Measurements from ENCODE around the gene TEDC2.
"Not testable (repeated sequence)": the region's sequence is repeated elsewhere in the genome, so short reads cannot be mapped to it uniquely, and the experiment has no call there.

TEDC2 gene

DNA sequence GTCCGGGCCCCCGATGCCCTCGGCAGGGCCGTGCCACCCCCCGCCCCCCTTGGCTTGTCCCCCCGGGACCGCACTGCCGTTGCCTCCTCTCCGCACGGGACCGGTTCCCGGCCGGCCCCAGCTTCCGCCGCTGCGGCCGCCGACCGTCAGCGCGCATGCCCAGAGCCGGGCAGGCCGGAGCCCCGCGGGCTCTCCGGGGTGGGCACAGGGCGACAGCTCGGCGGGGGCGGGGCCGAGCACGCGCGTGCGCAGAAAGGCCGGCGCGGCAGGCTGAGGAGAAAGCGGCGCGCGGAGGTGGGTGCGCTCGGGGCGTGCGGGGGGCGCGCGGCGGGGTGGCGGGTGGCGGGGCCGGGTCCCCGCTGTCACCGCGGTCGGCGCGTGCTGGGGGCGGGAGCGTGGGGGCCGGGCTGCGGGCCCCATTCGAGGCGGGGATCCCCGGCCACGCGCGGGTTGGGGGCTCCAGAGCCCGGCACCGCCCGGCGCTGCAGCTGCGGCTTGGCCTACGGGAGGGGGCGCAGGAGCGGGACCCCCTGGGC is 15.0 kb downstream of the TEDC2 start, which contains the start of gene TBC1D24:
TBC1D24 (plus strand) TSS at position 251 of the 536 bp plus-strand sequence. CDS start 21,022 bp downstream, outside the sequence.
- Histone ChIP-seq H3K9me3 (ENCODE audit: control insufficient read depth, low read depth, low read length) (no peaks in the 10 kb centered on the region), H3K27me3 (ENCODE audit: control insufficient read depth, insufficient read depth, low read length) (peaks cover 61% of the 10 kb centered on the region), H3K4me3 (ENCODE audit: low read length) (peak within 1 kb of the TSS; percentile 68), H3K36me3 (ENCODE audit: control insufficient read depth, low read depth, low read length) (no peaks in the 10 kb centered on the region), H3K4me1 (ENCODE audit: control insufficient read depth, low read depth, low read length) (peaks cover 4% of the 10 kb centered on the region), H3K27ac (ENCODE audit: low read length) (no peak within 1 kb of the TSS), H3K9ac (ENCODE audit: low read length) (no peak within 1 kb of the TSS)

DNA sequence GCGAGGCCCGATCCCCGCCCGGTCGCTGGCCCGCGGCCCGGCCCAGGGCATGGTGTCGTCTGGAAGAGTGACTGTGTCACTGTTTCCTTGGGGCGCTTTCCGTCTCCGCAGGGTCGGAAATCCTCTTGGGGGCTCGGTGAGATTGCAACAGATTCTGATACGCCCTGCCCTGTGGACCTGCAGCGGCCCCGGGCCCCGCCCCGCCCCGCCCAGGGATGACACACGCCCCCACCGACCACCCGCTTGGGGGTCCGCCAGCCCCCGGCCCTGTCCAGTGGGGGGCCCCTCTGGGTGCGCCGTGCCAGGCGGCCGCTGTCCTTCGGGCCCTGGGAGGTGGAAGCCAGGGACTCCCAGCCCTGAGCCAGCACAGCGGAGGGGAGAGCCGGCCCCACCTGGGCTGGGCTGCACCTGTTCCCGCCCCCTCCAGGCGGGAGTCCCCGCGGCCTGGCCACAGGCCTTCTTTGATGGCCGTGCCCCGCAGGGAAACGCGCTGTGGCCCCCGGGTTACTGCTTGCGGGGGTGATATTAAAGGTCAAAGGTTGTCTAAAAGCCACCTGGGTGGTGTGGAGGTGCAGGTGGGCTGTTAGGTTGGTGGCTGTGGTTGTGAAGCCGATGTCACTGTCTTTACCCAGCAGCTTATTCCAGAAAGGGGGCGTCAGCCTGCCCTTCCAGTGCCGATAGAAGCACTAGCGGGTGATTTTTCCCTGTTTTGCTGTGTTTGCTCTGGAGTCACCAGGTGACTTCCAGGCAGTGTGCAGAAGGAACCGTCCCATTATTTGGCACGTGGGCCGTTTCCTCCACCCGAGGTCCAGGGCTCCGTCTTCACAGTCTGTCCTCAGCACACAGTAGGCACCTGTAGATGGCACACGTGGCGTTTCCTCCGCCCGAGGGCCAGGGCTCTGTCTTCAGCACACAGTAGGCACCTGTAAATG is 15.8 kb downstream of the TEDC2 start:
- Histone ChIP-seq H3K9ac (ENCODE audit: low read length) (no peak overlapping the region), H3K27ac (ENCODE audit: low read length) (no peak overlapping the region), H3K4me3 (ENCODE audit: low read length) (peak overlapping the region; percentile 53), H3K9me3 (ENCODE audit: control insufficient read depth, low read depth, low read length) (no peaks in the 10 kb centered on the region), H3K27me3 (ENCODE audit: control insufficient read depth, insufficient read depth, low read length) (peaks cover 54% of the 10 kb centered on the region), H3K4me1 (ENCODE audit: control insufficient read depth, low read depth, low read length) (peaks cover under 1% of the 10 kb centered on the region), H3K36me3 (ENCODE audit: control insufficient read depth, low read depth, low read length) (no peaks in the 10 kb centered on the region)

DNA sequence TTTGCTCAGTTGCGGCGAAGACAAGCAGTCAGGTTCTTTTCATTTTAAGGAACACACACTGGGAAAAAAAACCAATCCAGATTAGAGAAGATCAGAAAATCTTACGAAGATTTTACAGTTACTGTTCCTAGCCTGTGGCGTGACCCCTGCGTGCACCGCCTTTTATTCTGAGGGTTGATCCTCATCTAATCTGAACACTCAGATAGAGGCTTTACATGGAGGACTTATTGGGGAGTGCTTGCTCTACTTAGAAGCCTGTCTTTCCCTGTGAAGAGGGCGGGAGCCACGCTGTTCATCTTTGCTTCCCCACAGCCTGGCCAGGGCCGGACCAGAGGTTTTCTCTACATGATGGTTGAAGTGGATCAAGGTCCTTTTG is 16.4 kb downstream of the TEDC2 start:
- Histone ChIP-seq H3K27me3 (ENCODE audit: control insufficient read depth, insufficient read depth, low read length) (peaks cover 47% of the 10 kb centered on the region), H3K9ac (ENCODE audit: low read length) (no peak overlapping the region), H3K27ac (ENCODE audit: low read length) (no peak overlapping the region), H3K36me3 (ENCODE audit: control insufficient read depth, low read depth, low read length) (no peaks in the 10 kb centered on the region), H3K9me3 (ENCODE audit: control insufficient read depth, low read depth, low read length) (no peaks in the 10 kb centered on the region), H3K4me1 (ENCODE audit: control insufficient read depth, low read depth, low read length) (no peaks in the 10 kb centered on the region), H3K4me3 (ENCODE audit: low read length) (no peak overlapping the region)

GRCh38 chr16:2476741-2477140 is 16.8 kb downstream of the TEDC2 start:
- H3K27ac ChIP-seq (ENCODE audit: low read length): no peak overlapping the region
- H3K36me3 ChIP-seq (ENCODE audit: control insufficient read depth, low read depth, low read length): no peaks in the 10 kb centered on the region
- no peaks in the 10 kb centered on the region for H3K4me1 ChIP-seq (ENCODE audit: control insufficient read depth, low read depth, low read length)
- no peak overlapping the region for H3K9ac ChIP-seq (ENCODE audit: low read length)
- H3K4me3 ChIP-seq (ENCODE audit: low read length): no peak overlapping the region
- H3K9me3 ChIP-seq (ENCODE audit: control insufficient read depth, low read depth, low read length): no peaks in the 10 kb centered on the region
- H3K27me3 ChIP-seq (ENCODE audit: control insufficient read depth, insufficient read depth, low read length): peaks cover 43% of the 10 kb centered on the region

DNA sequence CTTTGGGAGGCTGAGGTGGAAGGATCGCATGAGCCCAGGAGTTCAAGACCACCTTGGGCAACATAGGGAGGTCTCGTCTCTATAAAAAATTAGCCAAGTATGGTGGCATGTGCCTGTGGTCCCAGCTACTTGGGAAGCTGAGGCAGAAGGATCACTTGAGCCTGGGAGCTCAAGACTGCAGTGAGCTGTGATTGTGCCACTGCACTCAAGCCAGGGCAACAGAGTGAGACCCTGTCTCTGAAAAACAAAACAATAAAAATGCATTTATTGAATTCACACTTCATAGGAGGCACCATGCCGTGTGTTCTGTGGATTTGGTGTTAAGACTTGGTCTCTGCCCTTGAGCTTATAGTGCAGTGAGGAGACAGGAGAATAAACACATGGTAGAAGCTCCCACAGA is 17.4 kb downstream of the TEDC2 start:
- no peak overlapping the region for H3K27ac ChIP-seq (ENCODE audit: low read length)
- H3K9me3 ChIP-seq (ENCODE audit: control insufficient read depth, low read depth, low read length): no peaks in the 10 kb centered on the region
- no peaks in the 10 kb centered on the region for H3K36me3 ChIP-seq (ENCODE audit: control insufficient read depth, low read depth, low read length)
- no peaks in the 10 kb centered on the region for H3K4me1 ChIP-seq (ENCODE audit: control insufficient read depth, low read depth, low read length)
- H3K4me3 ChIP-seq (ENCODE audit: low read length): no peak overlapping the region
- H3K27me3 ChIP-seq (ENCODE audit: control insufficient read depth, insufficient read depth, low read length): peaks cover 37% of the 10 kb centered on the region
- no peak overlapping the region for H3K9ac ChIP-seq (ENCODE audit: low read length)

DNA sequence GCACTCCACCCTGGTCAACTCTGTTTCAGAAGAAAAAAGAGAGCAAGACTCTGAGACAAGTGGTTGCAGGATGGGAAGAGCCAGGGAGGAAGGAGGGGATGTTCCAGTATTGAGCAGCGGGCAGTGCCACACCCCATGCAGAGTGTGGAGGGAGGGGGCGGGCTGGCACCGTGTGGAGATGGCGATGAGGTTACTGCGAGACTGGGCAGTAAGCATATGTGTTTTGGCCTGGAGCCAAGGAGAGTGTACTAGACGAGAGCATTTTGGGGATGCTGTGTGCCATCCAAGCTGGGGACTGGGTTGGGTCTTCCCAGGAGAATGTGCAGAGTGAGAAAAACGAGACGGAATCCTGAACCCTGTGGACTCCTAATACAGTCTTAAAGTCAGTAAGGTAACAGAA is 18.4 kb downstream of the TEDC2 start:
- Histone ChIP-seq H3K9me3 (ENCODE audit: control insufficient read depth, low read depth, low read length) (no peaks in the 10 kb centered on the region), H3K27me3 (ENCODE audit: control insufficient read depth, insufficient read depth, low read length) (peaks cover 28% of the 10 kb centered on the region), H3K4me1 (ENCODE audit: control insufficient read depth, low read depth, low read length) (no peaks in the 10 kb centered on the region), H3K9ac (ENCODE audit: low read length) (no peak overlapping the region), H3K4me3 (ENCODE audit: low read length) (no peak overlapping the region), H3K27ac (ENCODE audit: low read length) (no peak overlapping the region), H3K36me3 (ENCODE audit: control insufficient read depth, low read depth, low read length) (no peaks in the 10 kb centered on the region)

GRCh38 chr16:2479996-2480395 is 20.1 kb downstream of the TEDC2 start:
- H3K36me3 ChIP-seq (ENCODE audit: control insufficient read depth, low read depth, low read length); H3K9ac ChIP-seq (ENCODE audit: low read length); H3K4me1 ChIP-seq (ENCODE audit: control insufficient read depth, low read depth, low read length): not testable (repeated sequence)

GRCh38 chr16:2480948-2481347 is 21.0 kb downstream of the TEDC2 start:
- Histone ChIP-seq H3K9me3 (ENCODE audit: control insufficient read depth, low read depth, low read length) (no peaks in the 10 kb centered on the region), H3K9ac (ENCODE audit: low read length) (no peak overlapping the region), H3K27ac (ENCODE audit: low read length) (no peak overlapping the region), H3K27me3 (ENCODE audit: control insufficient read depth, insufficient read depth, low read length) (peaks cover 11% of the 10 kb centered on the region), H3K36me3 (ENCODE audit: control insufficient read depth, low read depth, low read length) (no peaks in the 10 kb centered on the region), H3K4me1 (ENCODE audit: control insufficient read depth, low read depth, low read length) (no peaks in the 10 kb centered on the region), H3K4me3 (ENCODE audit: low read length) (no peak overlapping the region)

More at GRCh38 chr16:2479996-2480395, 20.1 kb downstream of the TEDC2 start:
- not testable (repeated sequence) for H3K27ac ChIP-seq (ENCODE audit: low read length); H3K4me3 ChIP-seq (ENCODE audit: low read length); H3K9me3 ChIP-seq (ENCODE audit: control insufficient read depth, low read depth, low read length)
- H3K27me3 ChIP-seq (ENCODE audit: control insufficient read depth, insufficient read depth, low read length): peaks cover 16% of the 10 kb centered on the region

DNA sequence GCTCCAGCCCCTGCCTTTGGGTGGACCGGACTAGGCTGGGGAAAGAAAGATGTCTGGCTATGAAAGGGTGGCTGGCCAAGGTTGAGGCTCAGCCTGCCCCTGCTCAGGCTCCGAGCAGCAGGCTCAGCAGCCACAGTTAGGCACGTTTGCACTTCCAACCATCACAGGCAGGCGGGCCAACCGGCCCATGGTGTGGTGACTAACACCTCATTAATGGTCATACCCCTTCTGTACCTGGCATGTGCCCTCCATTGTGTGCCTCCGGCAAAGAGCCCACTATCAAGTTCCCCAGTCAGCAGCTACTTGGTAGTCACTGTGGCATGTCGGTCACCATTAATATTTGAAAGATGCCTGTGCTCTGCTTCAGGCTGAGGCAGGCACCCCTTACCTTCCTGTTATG is 21.8 kb downstream of the TEDC2 start:
- no peak overlapping the region for H3K4me3 ChIP-seq (ENCODE audit: low read length)
- peaks cover 4% of the 10 kb centered on the region for H3K27me3 ChIP-seq (ENCODE audit: control insufficient read depth, insufficient read depth, low read length)
- no peaks in the 10 kb centered on the region for H3K36me3 ChIP-seq (ENCODE audit: control insufficient read depth, low read depth, low read length)
- H3K9ac ChIP-seq (ENCODE audit: low read length): no peak overlapping the region
- H3K9me3 ChIP-seq (ENCODE audit: control insufficient read depth, low read depth, low read length): no peaks in the 10 kb centered on the region
- no peak overlapping the region for H3K27ac ChIP-seq (ENCODE audit: low read length)
- no peaks in the 10 kb centered on the region for H3K4me1 ChIP-seq (ENCODE audit: control insufficient read depth, low read depth, low read length)

DNA sequence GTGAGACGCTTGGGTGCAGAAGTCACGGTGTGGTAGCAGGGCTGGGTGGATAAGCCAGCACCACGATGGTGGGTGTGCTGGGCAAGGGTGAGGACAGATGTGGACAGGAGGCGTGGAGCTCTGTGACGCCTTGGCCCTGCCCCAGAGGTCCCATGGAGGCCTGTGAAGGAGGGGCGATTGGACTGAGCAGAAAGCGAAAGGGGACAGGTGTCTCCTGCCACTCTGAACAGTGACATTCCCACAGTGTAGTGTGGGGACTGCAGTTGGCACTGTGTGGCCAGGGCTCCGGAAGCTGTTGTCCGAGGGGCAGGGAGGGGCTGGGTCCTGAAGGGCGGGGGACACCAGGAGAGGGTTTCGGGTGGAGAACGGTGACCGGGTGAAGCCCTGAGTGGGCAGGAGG is 22.3 kb downstream of the TEDC2 start:
- Histone ChIP-seq H3K9me3 (ENCODE audit: control insufficient read depth, low read depth, low read length) (no peaks in the 10 kb centered on the region), H3K27ac (ENCODE audit: low read length) (no peak overlapping the region), H3K4me1 (ENCODE audit: control insufficient read depth, low read depth, low read length) (no peaks in the 10 kb centered on the region), H3K9ac (ENCODE audit: low read length) (no peak overlapping the region), H3K4me3 (ENCODE audit: low read length) (no peak overlapping the region), H3K36me3 (ENCODE audit: control insufficient read depth, low read depth, low read length) (no peaks in the 10 kb centered on the region), H3K27me3 (ENCODE audit: control insufficient read depth, insufficient read depth, low read length) (no peaks in the 10 kb centered on the region)

GRCh38 chr16:2482708-2483534 is 23.0 kb downstream of the TEDC2 start:
- H3K36me3 ChIP-seq (ENCODE audit: control insufficient read depth, low read depth, low read length): no peaks in the 10 kb centered on the region
- no peaks in the 10 kb centered on the region for H3K27me3 ChIP-seq (ENCODE audit: control insufficient read depth, insufficient read depth, low read length)
- H3K4me1 ChIP-seq (ENCODE audit: control insufficient read depth, low read depth, low read length): no peaks in the 10 kb centered on the region
- H3K4me3 ChIP-seq (ENCODE audit: low read length): no peak overlapping the region
- H3K27ac ChIP-seq (ENCODE audit: low read length): no peak overlapping the region
- H3K9me3 ChIP-seq (ENCODE audit: control insufficient read depth, low read depth, low read length): no peaks in the 10 kb centered on the region
- H3K9ac ChIP-seq (ENCODE audit: low read length): no peak overlapping the region
